PC-3 (cell line): ENCODE data around the gene JHY. TPM values are rescaled to one million over a fixed set of nuclear protein-coding genes. Genes with fewer than 3 reads are reported as not detected.
A peak's percentile ranks its signal among the peaks of the same experiment; 100 is the strongest.

Experiments
- ATAC-seq: fragments of 200-7000 bp; cut with Tn5 transposase; 2 replicates; pipeline ENCODE4 v1.9.1; 2020; ENCODE audit warnings: mild to moderate bottlenecking, moderate library complexity
- BruUV-seq: library from RNA; stranded (reverse); fragments of 400-500 nt; replicated peaks from 2 replicates; lab custom pipeline; 2021; lab: Mats Ljungman, UMichigan
- CTCF ChIA-PET: fragments of 300-600 bp; sonication (Branson Sonifier 250); formaldehyde crosslinking; loops from one replicate; lab custom pipeline; 2022; ENCODE audit warnings: antibody characterized with exemption; lab: Charles Lee
- POLR2A ChIA-PET: fragments of 300-600 bp; sonication (Branson Sonifier 250); formaldehyde crosslinking; loops from one replicate; lab custom pipeline; 2022; ENCODE audit warnings: antibody characterized with exemption; ENCODE audit not compliant: unreplicated experiment; lab: Charles Lee
- DNase-seq: peaks from one replicate; pipeline ENCODE4 v3.0.0-alpha.2; 2015
- H2AFZ ChIP-seq: fragments of 300-600 bp; sonication (generic); 2 replicates; pipeline ENCODE4 v1.6.0; 2016; ENCODE audit warnings: antibody characterized with exemption, low read length
- H3F3A ChIP-seq: fragments of 300-600 bp; sonication (generic); one replicate; pipeline ENCODE4 v1.6.0; 2017; ENCODE audit warnings: antibody characterized with exemption, low read length, control low read depth, mild to moderate bottlenecking; ENCODE audit not compliant: unreplicated experiment
- H3K27ac ChIP-seq: fragments of 300-600 bp; sonication (generic); 2 replicates; pipeline ENCODE4 v1.5.1; 2016; ENCODE audit warnings: mild to moderate bottlenecking, low read length
- H3K27me3 ChIP-seq: fragments of 300-600 bp; sonication (generic); 2 replicates; pipeline ENCODE4 v1.6.1; 2016; ENCODE audit warnings: low read length, mixed read lengths
- H3K36me3 ChIP-seq: fragments of 300-600 bp; sonication (generic); 2 replicates; pipeline ENCODE4 v1.6.1; 2016; ENCODE audit warnings: low read depth, mixed run types, low read length, mixed read lengths
- H3K4me1 ChIP-seq: fragments of 300-600 bp; sonication (generic); 2 replicates; pipeline ENCODE4 v1.5.1; 2016; ENCODE audit warnings: low read length; ENCODE audit not compliant: insufficient read depth
- H3K4me2 ChIP-seq: fragments of 300-600 bp; sonication (generic); 2 replicates; pipeline ENCODE4 v1.6.0; 2016; ENCODE audit warnings: low read length
- H3K4me3 ChIP-seq: fragments of 300-600 bp; sonication (generic); 2 replicates; pipeline ENCODE4 v1.5.1; 2016; ENCODE audit warnings: mild to moderate bottlenecking, low read length, mixed read lengths
- H3K79me2 ChIP-seq: fragments of 300-600 bp; sonication (generic); 2 replicates; pipeline ENCODE4 v1.6.1; 2017; ENCODE audit warnings: low read length, mixed read lengths
- H3K9ac ChIP-seq: fragments of 300-600 bp; sonication (generic); 2 replicates; pipeline ENCODE4 v1.6.0; 2016; ENCODE audit warnings: mild to moderate bottlenecking, low read length
- H3K9me2 ChIP-seq: fragments of 300-600 bp; sonication (generic); replicated peaks from 2 replicates; pipeline ENCODE4 v1.6.1; 2016; ENCODE audit warnings: mixed run types, low read length, mixed read lengths
- H3K9me3 ChIP-seq: fragments of 300-600 bp; sonication (generic); 2 replicates; pipeline ENCODE4 v1.6.1; 2016; ENCODE audit warnings: low read length, mixed read lengths
- H4K20me1 ChIP-seq: fragments of 300-600 bp; sonication (generic); 2 replicates; pipeline ENCODE4 v1.6.1; 2016; ENCODE audit warnings: low read length, mixed read lengths
- EZH2 ChIP-seq: fragments of 300-600 bp; sonication (generic); IDR thresholded peaks from one replicate; pipeline ENCODE4 v1.6.1; 2017; ENCODE audit warnings: antibody characterized with exemption, mild to moderate bottlenecking, low read length; ENCODE audit not compliant: unreplicated experiment
- EZH2phosphoT487 ChIP-seq: fragments of 300-600 bp; sonication (generic); IDR thresholded peaks from 2 replicates; pipeline ENCODE4 v1.6.1; 2018; ENCODE audit warnings: mild to moderate bottlenecking, antibody characterized with exemption, low read length, borderline replicate concordance
- intact Hi-C: fragments of 100-400 bp; cut with micrococcal nuclease; formaldehyde crosslinking; loops from 2 replicates; pipeline ENCODE4 v1.9.0; 2023
- total RNA-seq: library from RNA; depleted of rRNA; stranded (reverse); fragments of >200 nt; gene quantifications from 2 replicates; pipeline ENCODE4 v1.2.3, GENCODE V29; 2014
- TF ChIP-seq, protein P1 (sequence below): fragments of 300-600 bp; sonication (generic); conservative IDR thresholded peaks from 2 replicates; pipeline ENCODE4 v1.5.1; 2017; ENCODE audit warnings: antibody characterized with exemption, low read depth, mild to moderate bottlenecking, low read length

JHY gene
- total RNA-seq, 1 experiment from 2014 or later, result 4.9 TPM

DNA sequence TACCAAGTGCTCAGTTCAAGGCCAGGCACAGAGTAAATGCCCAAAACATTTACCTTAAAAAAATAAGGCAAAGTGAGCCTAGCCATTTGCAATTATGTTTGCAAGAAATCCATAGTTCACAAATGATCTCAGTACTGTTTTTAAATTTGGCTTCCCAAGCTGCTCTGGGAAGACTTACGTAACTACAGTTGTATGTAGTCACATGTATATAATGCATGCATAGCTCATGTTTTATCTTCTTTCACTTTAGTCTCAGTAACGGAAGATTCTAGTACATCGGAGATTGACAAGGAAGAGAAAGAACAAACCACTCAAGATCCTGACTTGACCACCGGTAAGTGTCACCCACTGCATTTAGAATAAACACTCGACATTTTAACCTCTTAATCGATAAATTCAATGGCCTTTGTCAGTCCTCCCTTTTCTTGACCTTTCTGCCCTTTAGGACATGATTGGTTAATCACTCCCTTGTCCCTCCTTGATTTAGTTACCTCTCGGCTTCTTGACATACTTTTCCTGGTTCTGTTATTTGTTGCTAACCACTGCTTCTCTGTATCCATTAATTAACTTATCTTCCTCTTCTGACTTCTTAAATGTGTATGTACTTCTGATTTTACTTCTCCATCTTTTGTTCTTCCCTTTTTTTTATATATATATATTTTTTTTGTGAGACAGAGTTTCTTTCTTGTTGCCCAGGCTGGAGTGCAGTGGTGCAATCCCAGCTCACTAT is 18.0 kb upstream of the JHY start:
- no peaks in the 10 kb centered on the region for H4K20me1 ChIP-seq
- H3K9me2 ChIP-seq, result no peaks in the 10 kb centered on the region
- peak overlapping the region; percentile 56 for H2AFZ ChIP-seq
- POLR2A ChIA-PET, result no interaction called here
- DNase-seq (no peak), ATAC-seq (no peak)
- no peaks in the 10 kb centered on the region for H3K79me2 ChIP-seq
- CTCF ChIA-PET, result interaction anchor here (1.8 to 1.9 kb wide), 3 partner anchors 156 to 190 kb away, joined by 15 to 31 read pairs (median 30); no protein-coding TSS in a partner anchor
- no peaks in the 10 kb centered on the region for H3F3A ChIP-seq
- no peak overlapping the region for H3K4me3 ChIP-seq
- TF ChIP-seq EZH2phosphoT487, result no peak
- TF ChIP-seq EZH2, result no peak
- TF ChIP-seq, protein P1, sequence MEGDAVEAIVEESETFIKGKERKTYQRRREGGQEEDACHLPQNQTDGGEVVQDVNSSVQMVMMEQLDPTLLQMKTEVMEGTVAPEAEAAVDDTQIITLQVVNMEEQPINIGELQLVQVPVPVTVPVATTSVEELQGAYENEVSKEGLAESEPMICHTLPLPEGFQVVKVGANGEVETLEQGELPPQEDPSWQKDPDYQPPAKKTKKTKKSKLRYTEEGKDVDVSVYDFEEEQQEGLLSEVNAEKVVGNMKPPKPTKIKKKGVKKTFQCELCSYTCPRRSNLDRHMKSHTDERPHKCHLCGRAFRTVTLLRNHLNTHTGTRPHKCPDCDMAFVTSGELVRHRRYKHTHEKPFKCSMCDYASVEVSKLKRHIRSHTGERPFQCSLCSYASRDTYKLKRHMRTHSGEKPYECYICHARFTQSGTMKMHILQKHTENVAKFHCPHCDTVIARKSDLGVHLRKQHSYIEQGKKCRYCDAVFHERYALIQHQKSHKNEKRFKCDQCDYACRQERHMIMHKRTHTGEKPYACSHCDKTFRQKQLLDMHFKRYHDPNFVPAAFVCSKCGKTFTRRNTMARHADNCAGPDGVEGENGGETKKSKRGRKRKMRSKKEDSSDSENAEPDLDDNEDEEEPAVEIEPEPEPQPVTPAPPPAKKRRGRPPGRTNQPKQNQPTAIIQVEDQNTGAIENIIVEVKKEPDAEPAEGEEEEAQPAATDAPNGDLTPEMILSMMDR, result no peak
- intact Hi-C loops, result loop anchor here (10.0 kb wide), 1 partner anchor 190 kb away; no protein-coding TSS in a partner anchor
- H3K4me2 ChIP-seq, result peak overlapping the region; percentile 64; the same call in 1 of the 2 replicates
- H3K27me3 ChIP-seq, result no peaks in the 10 kb centered on the region
- BruUV-seq, result no TSS peak
- no peak overlapping the region for H3K27ac ChIP-seq
- peaks cover 22% of the 10 kb centered on the region for H3K4me1 ChIP-seq
- H3K9ac ChIP-seq, result no peak overlapping the region
- H3K36me3 ChIP-seq, result no peaks in the 10 kb centered on the region
- H3K9me3 ChIP-seq, result no peaks in the 10 kb centered on the region

GRCh38 chr11:122869622-122870021 is 12.9 kb upstream of the JHY start:
- Histone ChIP-seq H3K9me2 (no peaks in the 10 kb centered on the region), H3K4me1 (0 out of 2 replicates have a peak, but pooled peaks cover 4% of the 10 kb centered on the region), H3K27me3 (no peaks in the 10 kb centered on the region), H2AFZ (no peak overlapping the region), H4K20me1 (no peaks in the 10 kb centered on the region), H3K9me3 (no peaks in the 10 kb centered on the region), H3F3A (no peaks in the 10 kb centered on the region), H3K27ac (no peak overlapping the region), H3K79me2 (no peaks in the 10 kb centered on the region), H3K4me2 (no peak overlapping the region), H3K4me3 (no peak overlapping the region), H3K9ac (no peak overlapping the region), H3K36me3 (no peaks in the 10 kb centered on the region)
- CTCF ChIA-PET, result no interaction called here
- BruUV-seq, result no TSS peak
- no peak for DNase-seq
- no peak for ATAC-seq
- TF ChIP-seq, protein P1, result no peak
- TF ChIP-seq EZH2phosphoT487 (no peak), EZH2 (no peak)
- intact Hi-C loops, result loop anchor here (10.0 kb wide), 1 partner anchor 185 kb away; no protein-coding TSS in a partner anchor
- POLR2A ChIA-PET, result interaction anchor here (0.6 kb wide), 1 partner anchor 43 kb away, joined by 3 read pairs; no protein-coding TSS in a partner anchor

- CTCF ChIA-PET, result no interaction called here
- TF ChIP-seq EZH2phosphoT487 (no peak), EZH2 (no peak)
- TF ChIP-seq, protein P1, result no peak
- POLR2A ChIA-PET, result no interaction called here
Measured at GRCh38 chr11:122871302-122871701, 11.3 kb upstream of the JHY start.

More at GRCh38 chr11:122871302-122871701, 11.3 kb upstream of the JHY start:
- Histone ChIP-seq H2AFZ (no peak overlapping the region), H3K9ac (no peak overlapping the region), H3K9me2 (no peaks in the 10 kb centered on the region), H3K27me3 (no peaks in the 10 kb centered on the region), H3K9me3 (no peaks in the 10 kb centered on the region), H3K4me1 (0 out of 2 replicates have a peak, but pooled peaks cover 4% of the 10 kb centered on the region), H3K4me3 (no peak overlapping the region), H3K36me3 (no peaks in the 10 kb centered on the region), H3K79me2 (no peaks in the 10 kb centered on the region), H4K20me1 (no peaks in the 10 kb centered on the region), H3K4me2 (no peak overlapping the region), H3F3A (no peaks in the 10 kb centered on the region), H3K27ac (no peak overlapping the region)
- intact Hi-C loops, result no loop called here
- no TSS peak for BruUV-seq
- no peak for ATAC-seq
- no peak for DNase-seq
